PC-3 (cell line): ENCODE measurements around the gene GNG4.

ENCODE experiments used
- EZH2 ChIP-seq: fragments of 300-600 bp; sonication (generic); IDR thresholded peaks from one replicate; pipeline ENCODE4 v1.6.1; 2017; ENCODE audit warnings: antibody characterized with exemption, mild to moderate bottlenecking, low read length; ENCODE audit not compliant: unreplicated experiment
- TF ChIP-seq, protein P1 (sequence below): fragments of 300-600 bp; sonication (generic); conservative IDR thresholded peaks from 2 replicates; pipeline ENCODE4 v1.5.1; 2017; ENCODE audit warnings: antibody characterized with exemption, low read depth, mild to moderate bottlenecking, low read length

DNA sequence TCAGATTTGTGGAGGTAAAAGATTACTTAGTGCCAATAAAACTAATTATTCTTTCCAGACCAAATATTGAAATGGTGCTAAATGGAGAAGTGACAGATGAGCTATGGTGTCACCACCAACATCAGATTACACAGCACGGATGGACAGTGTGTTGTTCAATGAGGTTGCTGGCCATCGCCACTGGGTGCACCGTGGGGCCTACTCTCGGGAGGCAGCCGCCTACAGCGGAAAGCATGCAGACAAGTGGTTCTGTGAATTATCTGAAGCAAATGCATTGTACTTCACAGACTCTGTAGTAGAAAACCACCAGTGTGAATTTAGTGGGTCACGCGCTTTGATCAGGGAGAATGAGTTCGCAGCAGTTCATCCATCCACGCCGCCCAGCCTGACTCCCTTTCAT is 42.3 kb downstream of the GNG4 start:
- TF ChIP-seq, protein P1, sequence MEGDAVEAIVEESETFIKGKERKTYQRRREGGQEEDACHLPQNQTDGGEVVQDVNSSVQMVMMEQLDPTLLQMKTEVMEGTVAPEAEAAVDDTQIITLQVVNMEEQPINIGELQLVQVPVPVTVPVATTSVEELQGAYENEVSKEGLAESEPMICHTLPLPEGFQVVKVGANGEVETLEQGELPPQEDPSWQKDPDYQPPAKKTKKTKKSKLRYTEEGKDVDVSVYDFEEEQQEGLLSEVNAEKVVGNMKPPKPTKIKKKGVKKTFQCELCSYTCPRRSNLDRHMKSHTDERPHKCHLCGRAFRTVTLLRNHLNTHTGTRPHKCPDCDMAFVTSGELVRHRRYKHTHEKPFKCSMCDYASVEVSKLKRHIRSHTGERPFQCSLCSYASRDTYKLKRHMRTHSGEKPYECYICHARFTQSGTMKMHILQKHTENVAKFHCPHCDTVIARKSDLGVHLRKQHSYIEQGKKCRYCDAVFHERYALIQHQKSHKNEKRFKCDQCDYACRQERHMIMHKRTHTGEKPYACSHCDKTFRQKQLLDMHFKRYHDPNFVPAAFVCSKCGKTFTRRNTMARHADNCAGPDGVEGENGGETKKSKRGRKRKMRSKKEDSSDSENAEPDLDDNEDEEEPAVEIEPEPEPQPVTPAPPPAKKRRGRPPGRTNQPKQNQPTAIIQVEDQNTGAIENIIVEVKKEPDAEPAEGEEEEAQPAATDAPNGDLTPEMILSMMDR, result no peak
- no peak for TF ChIP-seq EZH2
